CD4-positive, alpha-beta T cell treated with Interleukin-6 for 4 hours (primary cell): Measurements from ENCODE around the gene SMDT1.
A peak's percentile ranks its signal among the peaks of the same experiment; 100 is the strongest.
"Not testable (repeated sequence)": the region's sequence is repeated elsewhere in the genome, so short reads cannot be mapped to it uniquely, and the experiment has no call there.

Source experiments
- DNase-seq: peaks from one replicate; pipeline ENCODE4 v3.0.0-alpha.2; 2020; ENCODE audit warnings: mixed read lengths

Gene SMDT1

GRCh38 chr22:42070517-42071422 lies 8.7 kb upstream of the SMDT1 start, which contains the start of gene NAGA:
NAGA (minus strand) TSS chr22:42070812; CDS start chr22:42070297, 515 bp downstream.
- DNase-seq: peak; percentile 97

- DNase-seq: not testable (repeated sequence)
Observed at GRCh38 chr22:42071508-42071907, 8.0 kb upstream of the SMDT1 start.

- DNase-seq: no peak
Observed at GRCh38 chr22:42072606-42073330, 6.7 kb upstream of the SMDT1 start.

- no peak for DNase-seq
Observed at GRCh38 chr22:42073621-42074041, 5.9 kb upstream of the SMDT1 start.

- DNase-seq: peak; percentile 72
Observed at GRCh38 chr22:42074132-42074811, 5.2 kb upstream of the SMDT1 start, which contains the start of gene PHETA2. PHETA2 (plus strand) TSS chr22:42074248; CDS start chr22:42077294, 3,046 bp downstream.

GRCh38 chr22:42074846-42075676 lies 4.4 kb upstream of the SMDT1 start:
- no peak for DNase-seq

GRCh38 chr22:42076764-42077485 lies 2.6 kb upstream of the SMDT1 start:
- DNase-seq: no peak

- DNase-seq: no peak
Observed at GRCh38 chr22:42077486-42078125, 1.9 kb upstream of the SMDT1 start.

- DNase-seq: no peak
Observed at GRCh38 chr22:42078469-42079318, 806 bp upstream of the SMDT1 start.

GRCh38 chr22:42080287-42080686 lies 787 bp downstream of the SMDT1 start:
- peak; percentile 37 for DNase-seq

- no peak for DNase-seq
Observed at GRCh38 chr22:42083119-42083518, 3.6 kb downstream of the SMDT1 start.

- DNase-seq: no peak
Observed at GRCh38 chr22:42084874-42085273, 5.4 kb downstream of the SMDT1 start.

GRCh38 chr22:42086051-42086450 lies 6.6 kb downstream of the SMDT1 start:
- DNase-seq: no peak

GRCh38 chr22:42090596-42091454 lies 11.3 kb downstream of the SMDT1 start, which contains the start of gene NDUFA6:
NDUFA6 (minus strand) TSS chr22:42090772; CDS start chr22:42090744, 28 bp downstream.
- DNase-seq: peak; percentile 99

GRCh38 chr22:42091455-42091782 lies 11.9 kb downstream of the SMDT1 start:
- peak; percentile 10 for DNase-seq

- DNase-seq: no peak
Observed at GRCh38 chr22:42101199-42101598, 21.7 kb downstream of the SMDT1 start.

- DNase-seq: not testable (repeated sequence)
Observed at GRCh38 chr22:42104332-42104860, 24.9 kb downstream of the SMDT1 start.

GRCh38 chr22:42108848-42109247 lies 29.3 kb downstream of the SMDT1 start:
- no peak for DNase-seq

GRCh38 chr22:42111798-42112197 lies 32.3 kb downstream of the SMDT1 start:
- DNase-seq: no peak
